Inferior parietal cortex (tissue), 1 donor: ENCODE measurements around the gene MAVS.

ENCODE experiments used
- DNase-seq: peaks from one replicate; pipeline ENCODE4 v3.0.0-alpha.2; 2016; ENCODE audit errors: extremely low spot score

Gene MAVS

DNA sequence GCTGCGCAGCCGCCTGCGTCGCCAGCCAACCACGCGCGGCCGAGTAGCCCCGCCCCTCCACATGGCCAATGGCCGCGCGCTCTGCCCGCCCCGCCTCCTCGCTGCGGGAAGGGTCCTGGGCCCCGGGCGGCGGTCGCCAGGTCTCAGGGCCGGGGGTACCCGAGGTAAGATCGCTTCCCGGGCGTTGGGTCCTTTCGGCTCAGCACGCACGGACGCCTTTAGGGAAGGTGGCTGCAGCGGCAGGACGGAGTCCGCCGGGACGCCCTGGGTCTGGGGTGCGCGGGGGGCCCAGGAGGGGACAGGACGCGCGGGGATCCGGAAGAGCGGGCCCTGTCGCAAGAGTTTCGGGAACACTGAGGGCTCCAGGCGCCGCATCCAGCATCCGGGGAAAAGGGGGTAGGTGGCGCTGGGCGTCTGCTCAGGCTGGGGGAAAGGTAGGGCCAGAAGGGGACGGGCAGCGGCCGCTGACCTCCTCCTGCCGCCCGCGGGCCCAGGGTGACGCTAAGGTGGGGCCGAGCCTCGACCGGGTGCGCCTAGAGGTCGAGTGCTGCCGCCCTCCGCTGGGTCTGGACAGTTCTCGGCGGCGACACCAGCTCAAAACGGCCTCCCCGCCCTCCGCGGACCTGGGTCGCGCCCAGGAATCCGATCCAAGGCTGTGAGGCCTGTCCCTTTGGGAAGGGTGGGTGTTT lies at the start of gene MAVS:
TSS of gene MAVS (plus strand) at position 95 of the 689 bp plus-strand sequence. CDS start 7,791 bp downstream, outside the sequence.
- DNase-seq = peak; percentile 85

DNA sequence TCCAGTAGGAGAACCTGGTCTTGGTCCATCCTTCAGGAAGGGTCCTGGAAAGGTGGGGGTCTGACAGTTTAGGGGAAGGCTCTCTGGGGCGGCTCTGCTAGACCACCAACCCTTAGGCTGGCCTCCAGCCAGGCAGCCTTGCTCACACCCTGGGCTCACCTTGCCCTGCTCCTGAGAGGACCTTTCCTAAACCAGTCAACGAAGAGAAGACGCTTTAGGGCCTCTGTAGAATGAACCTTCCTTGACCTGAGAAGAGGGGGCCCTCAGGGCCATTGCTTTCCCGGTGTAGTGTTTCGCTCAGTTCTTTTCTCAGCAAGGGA lies 49.4 kb upstream of the MAVS start:
- no peak for DNase-seq

DNA sequence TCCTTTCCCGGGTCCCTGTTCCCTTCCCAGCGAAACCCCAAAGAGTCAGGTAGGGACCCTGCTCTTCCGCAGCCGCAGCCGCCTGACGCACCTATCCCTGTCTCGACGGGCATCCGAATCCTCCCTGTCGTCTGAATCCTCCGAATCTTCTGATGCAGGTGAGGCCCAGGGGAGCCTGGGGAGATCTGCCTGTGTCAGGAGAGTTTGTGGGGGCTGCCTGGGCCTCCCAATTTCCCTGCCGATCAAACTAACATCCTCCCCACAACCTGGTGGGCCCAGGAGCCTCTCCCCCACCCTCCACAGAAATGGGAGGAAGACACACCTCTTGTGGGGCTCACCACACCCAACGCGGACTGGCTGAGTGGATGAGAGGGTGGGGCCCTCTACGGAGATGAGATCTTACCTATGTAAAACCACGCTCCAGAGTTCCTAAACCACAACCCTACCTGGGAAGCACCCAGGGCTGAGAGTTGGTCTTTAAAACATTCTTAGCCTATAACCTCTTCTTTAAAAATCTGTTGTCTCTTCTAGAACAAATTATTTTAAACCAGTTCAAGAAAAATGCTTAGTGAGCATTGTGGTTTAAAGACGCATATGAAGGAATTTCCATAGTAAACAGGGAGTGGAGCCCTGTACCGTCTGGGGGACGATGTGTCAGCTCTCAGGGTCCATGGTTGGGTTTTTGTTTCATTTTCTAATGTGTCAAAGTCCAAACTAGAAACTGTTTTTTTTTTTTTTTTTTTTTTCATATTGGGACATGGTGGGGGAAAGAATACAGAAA lies 48.9 kb upstream of the MAVS start:
- DNase-seq = no peak

DNA sequence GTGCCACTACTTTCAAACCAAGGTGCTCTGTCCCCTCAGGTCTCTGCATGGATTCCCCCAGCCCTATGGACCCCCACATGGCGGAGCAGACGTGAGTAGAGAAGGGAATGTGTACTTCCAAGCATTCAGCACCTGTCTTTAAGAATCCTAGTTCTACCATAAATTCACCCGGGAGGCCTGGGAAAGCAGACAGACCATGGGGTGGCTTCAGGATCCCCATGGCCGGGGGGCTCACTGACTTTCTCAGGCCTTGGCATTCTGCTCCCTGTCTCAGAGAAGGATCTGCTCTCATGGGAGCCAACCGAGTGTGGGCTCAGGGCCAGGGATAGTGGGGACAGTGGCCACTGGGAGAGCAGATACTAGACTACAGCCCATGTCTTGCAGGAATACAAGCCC lies 48.3 kb upstream of the MAVS start:
- DNase-seq = peak; percentile 22

DNA sequence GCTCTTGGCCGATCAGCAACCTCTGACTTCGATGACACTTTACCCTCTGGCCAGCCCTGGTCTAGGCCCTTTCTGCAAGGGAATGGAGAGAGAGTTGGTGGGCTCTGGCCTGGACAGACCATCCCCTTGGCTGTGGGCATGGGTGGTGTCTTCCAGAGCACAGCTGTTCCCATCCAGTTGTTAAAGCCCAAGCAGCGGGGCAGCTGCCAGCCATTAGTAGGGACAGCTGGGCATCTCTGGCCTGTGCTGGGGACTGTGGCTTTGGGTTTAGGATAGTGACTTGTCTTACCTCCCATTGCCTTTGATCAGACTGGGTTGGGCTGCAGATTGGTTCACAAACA lies 47.8 kb upstream of the MAVS start:
- DNase-seq = no peak

DNA sequence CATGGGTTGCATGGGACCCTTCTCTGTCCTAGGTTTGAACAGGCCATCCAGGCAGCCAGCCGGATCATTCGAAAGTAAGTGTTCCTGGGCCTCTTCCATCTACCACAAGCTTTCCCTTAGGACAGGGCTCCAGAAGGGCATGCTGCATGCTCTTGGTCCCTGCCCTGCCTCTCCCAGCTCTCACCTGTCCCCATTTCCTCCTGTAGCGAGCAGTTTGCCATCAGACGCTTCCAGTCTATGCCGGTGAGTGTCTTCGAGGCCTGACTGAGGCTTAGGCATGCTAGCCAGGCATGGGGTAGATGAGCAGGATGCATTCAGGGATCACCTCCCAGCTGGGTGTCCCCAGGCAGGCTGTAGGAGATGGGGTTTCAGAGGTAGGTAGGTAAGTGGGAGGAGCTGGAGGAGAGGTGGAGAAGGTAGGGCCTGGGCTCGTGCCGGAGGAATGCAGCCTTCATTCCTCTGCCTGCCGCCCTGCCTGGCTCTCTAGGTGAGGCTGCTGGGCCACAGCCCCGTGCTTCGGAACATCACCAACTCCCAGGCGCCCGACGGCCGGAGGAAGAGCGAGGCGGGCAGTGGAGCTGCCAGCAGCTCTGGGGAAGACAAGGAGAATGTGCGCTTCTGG lies 46.3 kb upstream of the MAVS start:
- DNase-seq = no peak

DNA sequence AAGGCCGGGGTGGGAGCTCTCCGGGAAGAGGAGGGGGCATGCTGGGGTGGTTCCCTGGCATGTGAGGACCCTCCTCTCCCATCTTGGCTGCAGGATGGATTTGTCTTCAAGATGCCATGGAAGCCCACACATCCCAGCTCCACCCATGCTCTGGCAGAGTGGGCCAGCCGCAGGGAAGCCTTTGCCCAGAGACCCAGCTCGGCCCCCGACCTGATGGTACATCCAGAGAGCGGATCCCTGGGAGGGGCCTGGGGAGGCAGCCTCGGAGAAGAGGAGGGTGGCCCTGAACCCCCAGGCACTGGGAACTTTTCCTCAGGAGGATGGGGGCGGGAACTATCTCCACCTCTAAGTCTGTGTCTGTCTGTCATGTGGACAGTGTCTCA lies 45.8 kb upstream of the MAVS start:
- no peak for DNase-seq

DNA sequence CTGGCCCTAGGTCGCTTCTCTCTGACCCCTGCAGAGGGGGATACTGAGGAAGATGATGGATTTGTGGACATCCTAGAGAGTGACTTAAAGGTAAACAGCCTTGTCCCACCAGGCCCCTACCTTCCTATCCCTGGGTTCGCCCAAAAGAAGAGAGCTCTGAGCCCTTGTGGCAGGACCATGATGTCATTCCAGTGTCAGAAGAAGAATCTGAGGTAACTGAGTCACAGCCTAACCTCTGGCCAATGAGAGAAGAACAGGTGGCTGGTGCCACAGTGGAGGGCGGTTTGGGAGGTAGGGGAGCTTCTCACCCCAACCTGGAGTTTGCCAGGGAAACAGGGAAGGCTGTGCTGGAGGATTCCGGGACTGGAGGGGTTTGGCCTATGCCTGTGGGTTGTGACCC lies 45.3 kb upstream of the MAVS start:
- DNase-seq = no peak

DNA sequence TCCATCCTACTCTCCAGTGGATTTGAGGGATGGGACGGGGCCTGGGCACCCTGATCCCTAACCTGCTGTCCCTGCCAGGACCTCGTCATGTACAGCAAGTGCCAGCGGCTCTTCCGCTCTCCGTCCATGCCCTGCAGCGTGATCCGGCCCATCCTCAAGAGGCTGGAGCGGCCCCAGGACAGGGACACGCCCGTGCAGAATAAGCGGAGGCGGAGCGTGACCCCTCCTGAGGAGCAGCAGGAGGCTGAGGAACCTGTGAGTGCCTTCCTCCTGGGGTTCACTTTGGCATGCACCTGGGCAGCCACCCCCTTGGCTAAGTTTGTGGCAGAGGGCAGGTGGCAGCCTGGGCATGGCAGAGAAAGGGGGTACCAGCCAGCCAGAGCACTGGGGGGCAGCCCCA lies 44.8 kb upstream of the MAVS start:
- DNase-seq = no peak

DNA sequence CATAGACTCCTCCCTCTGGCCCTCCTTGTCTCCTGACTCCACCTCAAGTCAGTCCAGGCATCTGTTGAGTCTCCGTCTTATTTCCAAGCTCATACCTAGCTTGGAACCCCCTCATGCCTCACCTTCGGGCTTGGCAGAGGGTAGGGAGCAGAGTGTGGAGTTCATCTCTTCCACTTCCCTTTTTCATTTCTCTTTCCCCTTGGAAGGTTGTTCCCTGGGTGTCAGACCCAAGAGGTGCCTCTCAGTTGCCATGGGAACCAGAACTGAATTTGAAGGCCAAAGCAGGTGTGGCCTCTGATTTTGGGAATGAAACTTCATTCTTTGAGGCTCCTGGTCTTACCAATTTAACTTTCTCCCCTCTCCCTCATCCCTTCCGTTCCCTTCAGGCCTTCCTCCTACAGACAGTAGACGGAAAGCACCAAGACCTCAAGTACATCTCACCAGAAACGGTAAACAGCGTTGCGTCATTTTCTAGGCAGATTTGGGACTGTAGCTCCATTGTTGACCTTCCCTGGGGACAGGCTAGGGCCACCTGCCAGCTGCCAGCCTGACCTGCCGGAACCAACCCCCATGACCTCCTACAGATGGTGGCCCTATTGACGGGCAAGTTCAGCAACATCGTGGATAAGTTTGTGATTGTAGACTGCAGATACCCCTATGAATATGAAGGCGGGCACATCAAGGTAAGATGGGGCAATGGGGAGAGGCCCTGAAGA lies 44.0 kb upstream of the MAVS start:
- DNase-seq = no peak

DNA sequence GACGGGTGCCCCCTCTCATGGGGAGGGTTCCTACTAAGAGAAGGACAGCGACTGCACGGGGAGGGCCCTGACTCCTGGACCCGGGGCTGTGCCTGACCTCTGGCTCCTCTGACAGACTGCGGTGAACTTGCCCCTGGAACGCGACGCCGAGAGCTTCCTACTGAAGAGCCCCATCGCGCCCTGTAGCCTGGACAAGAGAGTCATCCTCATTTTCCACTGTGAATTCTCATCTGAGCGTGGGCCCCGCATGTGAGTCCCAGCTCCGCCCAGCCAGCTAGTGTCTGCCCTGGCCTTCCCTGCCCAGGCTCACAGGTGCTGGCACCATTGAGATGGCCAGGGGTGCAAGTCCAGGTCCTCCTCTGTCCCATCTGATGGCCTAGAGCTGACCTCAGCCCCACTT lies 43.3 kb upstream of the MAVS start:
- DNase-seq = no peak

DNA sequence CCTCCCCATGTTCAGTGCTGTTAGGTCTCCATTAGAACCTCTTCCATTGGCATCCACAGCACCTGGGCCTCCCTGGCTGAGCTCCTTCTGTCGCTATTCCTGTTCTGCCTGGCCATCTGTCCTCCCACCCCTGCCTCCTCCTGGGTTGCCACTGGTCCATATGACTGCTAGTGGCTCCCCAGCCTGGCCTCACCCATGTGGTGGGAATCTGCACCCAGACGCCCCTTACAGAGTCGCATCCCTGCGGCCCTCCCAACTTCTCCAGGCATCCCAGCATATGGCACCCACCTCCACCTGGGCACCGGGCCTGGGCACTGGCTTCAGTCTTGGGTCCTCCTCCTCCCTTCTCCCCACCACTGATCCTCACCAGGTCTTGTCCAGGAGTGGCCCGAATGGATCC lies 42.8 kb upstream of the MAVS start:
- no peak for DNase-seq

DNA sequence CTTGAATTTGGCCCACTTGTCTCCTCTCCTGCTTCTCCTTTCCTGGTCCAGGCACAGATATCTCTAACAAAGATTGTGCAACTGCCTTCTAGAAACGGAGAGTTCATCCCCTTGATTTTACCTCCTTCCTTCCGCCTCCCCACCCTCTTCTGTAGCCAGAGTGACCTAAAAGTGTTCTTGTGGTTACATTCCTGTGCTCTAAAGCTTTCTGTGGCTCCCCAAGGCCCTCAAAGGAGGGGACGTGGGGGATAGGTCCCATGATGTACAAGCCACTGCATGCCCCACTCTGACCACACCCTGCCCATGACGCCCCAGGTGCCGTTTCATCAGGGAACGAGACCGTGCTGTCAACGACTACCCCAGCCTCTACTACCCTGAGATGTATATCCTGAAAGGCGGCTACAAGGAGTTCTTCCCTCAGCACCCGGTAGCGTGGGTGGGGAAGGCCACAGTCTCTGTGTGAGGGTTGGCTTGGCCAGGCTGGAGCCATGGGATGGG lies 42.3 kb upstream of the MAVS start:
- no peak for DNase-seq

DNA sequence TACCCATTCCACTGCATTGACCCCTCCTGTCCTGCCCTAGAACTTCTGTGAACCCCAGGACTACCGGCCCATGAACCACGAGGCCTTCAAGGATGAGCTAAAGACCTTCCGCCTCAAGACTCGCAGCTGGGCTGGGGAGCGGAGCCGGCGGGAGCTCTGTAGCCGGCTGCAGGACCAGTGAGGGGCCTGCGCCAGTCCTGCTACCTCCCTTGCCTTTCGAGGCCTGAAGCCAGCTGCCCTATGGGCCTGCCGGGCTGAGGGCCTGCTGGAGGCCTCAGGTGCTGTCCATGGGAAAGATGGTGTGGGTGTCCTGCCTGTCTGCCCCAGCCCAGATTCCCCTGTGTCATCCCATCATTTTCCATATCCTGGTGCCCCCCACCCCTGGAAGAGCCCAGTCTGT lies 41.9 kb upstream of the MAVS start:
- no peak for DNase-seq

DNA sequence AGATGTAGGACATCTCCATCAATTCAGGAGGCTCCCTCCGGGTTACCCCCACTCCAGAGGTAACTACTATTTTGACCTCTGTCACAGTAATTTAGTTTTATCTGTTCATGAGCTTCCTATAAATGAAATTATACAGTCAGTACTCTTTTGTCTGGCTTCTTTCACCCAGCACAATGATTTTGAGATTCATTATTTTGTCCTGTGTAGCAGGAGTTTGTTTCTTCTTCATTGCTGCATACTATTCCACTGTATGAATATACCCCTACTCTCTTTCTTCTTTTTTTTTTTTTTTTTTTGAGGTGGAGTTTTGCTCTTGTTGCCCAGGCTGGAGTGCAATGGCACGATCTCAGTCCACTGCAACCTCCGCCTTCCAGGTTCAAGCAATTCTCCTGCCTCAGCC lies 38.1 kb upstream of the MAVS start:
- DNase-seq = no peak

DNA sequence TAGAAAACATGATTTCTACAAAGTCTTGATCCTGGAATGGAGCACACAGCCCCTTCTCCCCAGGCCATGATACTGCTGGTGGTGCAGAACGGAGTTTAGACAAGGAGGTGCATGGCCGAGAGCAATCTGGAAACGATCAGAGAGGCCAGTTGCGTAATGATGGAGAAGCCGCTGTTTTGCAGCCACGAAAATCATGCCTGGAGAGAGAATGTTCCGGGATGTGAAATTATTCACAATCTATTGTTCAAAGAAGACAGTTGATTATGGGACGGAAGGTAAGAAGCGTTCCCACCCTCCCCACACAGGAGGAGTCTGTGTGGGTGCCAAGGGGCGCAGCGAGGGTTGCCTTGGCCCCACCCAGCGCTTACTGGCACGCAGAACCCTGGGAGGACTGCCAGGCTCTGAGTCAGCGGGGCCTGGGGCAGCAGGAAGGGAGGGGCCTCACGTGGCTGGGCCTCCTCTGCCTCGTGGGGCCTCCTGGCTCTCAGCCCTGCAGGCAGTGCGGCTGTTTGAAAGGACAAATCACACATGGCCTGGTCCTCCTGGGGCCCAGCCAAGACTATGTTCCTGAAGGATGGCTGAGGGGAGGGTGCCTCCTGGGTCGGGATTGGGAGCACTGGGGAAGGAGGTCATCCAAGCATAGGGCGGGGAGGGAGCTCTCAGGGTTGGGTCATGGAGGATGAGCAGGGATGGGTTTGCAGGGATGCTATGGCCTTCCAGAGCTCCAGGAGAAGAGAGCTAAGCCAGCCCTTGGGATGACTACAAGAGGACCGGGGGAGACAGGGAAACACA lies 35.0 kb upstream of the MAVS start:
- DNase-seq = peak; percentile 95

DNA sequence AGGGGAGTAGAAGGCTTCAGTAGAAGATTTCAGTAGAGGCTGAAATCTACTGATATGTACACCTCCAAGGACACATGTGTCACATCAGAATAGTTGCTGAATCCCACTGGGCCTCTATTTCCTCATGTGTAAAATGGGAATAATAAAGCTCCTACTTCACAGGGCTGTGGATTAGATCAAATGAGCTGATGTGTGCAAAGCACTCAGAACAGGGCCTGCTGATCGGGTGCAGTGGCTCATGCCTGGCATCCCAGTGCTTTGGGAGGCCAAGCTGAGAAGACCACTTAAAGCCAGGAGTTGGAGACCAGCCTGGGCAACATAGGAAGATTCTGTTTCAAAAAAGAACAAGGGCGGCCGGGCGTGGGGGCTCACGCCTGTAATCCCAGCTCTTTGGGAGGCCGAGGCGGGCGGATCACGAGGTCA lies 34.4 kb upstream of the MAVS start:
- no peak for DNase-seq

DNA sequence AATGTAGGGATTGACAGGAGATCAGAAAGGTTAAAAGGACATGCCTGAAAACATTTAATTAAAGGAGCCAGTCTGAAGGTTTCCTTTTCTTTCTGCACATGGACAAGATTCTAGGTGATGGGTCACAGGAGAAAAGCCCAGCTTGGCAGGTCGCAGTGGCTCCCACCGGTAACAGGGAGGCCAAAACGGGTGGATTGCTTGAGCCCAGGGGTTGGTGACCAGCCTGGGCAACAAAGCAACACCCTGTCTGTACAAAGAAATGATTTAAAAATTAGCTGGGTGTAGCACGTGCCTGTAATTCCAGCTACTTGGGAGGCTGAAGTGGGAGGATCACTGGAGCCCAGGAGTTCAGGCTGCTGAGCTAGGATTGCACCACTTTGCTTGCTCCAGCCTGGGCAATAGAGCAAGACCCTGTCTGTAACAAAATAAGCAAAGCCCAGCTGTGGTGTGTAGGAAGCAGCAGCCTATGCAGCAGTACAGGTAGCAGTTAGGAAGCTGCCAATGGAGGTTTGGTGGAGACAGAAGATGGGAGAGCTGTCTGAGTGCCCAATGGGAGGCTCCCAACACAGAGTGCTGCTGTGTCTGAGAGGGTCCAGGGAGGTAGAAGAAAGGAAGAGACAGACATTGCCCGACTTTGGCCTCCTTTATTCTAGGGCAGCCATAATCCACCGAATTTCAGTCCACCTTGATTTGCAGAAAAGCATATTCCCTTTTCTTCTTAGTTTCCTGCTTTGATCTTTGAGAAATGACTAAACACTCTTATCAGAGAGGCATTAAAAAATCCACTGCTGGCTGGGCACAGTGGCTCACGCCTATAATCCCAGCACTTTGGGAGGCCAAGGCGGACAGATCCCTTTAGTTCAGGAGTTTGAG lies 33.4 kb upstream of the MAVS start:
- no peak for DNase-seq

DNA sequence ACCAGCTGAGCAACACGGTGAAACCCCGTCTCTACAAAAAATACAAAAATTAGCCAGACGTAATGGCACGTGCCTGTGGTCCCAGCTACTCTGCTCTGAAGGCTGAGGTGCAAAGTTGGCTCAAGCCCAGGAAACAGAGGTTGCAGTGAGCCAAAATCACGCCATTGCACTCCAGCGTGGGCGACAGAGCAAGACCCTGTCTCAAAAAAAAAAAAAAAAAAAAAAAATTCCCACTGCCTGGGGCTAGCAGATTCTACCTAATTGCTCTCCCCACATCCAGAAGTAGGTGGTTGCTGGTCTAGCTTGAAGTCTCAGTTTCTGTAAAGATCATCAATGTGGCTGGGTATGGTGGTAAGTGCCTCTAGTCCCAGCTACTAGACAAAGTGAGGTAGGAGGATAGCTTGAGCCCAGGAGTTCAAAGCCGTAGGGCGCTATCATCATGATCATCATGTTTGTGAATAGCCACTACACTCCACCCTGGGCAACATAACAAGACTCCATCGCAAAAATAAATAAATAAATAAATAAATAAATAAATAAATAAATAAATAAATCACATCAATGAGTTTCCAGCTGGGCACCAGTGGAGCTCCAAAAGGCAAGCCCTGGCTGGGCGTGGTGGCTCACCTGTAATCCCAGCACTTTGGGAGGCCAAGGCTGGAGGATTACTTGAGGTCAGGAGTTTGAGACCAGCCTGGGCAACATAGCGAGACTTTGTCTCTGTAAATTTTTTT lies 32.6 kb upstream of the MAVS start:
- no peak for DNase-seq

DNA sequence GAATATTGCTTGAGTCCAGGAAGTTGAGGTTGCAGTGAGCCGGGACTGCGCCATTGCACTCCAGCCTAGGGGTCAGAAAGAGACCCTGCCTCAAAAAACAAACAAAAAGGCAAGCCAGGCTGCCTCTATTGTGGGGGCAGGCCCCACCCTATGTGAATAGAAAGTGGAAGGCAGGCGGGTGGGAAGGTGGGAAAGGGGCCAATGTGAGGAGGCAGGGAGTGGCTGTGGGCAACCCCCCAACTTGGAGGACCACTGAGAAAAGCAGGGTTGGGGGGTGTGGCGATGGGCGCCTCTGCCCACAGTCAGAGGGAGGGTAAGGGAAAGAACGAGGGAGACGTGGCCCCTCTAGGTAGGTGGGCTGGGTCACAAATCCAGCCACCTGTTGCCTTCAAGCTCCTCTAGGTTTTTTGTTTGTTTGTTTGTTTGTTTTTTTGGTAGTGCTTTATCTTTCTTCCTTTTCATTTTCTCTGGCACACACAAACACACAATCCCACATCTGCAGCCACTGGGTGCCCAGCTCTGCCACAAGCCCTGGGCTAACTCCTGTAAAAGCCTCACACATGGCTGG lies 31.6 kb upstream of the MAVS start:
- DNase-seq = no peak
